ENCODE data around the gene THBS1.

DNA sequence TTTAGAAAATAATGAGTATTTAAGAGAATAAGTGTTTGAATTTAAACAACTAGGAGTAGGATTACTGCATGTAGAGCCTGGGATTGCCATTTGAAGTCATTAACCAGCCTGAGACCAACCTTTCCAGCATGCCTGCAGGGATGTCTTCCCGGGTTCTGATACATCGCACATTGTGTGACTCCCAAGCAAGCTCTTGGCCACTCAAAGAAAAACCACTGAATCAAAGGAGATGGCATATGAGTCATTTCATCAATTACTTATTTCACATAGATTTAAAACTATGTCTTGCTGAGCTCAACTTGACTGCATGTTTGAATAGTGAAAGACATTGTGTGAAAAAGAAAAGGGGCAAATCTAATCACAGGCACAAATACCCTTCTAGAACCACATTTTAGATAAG lies 15.0 kb upstream of the THBS1 start:
- TF ChIP-seq, protein P1, sequence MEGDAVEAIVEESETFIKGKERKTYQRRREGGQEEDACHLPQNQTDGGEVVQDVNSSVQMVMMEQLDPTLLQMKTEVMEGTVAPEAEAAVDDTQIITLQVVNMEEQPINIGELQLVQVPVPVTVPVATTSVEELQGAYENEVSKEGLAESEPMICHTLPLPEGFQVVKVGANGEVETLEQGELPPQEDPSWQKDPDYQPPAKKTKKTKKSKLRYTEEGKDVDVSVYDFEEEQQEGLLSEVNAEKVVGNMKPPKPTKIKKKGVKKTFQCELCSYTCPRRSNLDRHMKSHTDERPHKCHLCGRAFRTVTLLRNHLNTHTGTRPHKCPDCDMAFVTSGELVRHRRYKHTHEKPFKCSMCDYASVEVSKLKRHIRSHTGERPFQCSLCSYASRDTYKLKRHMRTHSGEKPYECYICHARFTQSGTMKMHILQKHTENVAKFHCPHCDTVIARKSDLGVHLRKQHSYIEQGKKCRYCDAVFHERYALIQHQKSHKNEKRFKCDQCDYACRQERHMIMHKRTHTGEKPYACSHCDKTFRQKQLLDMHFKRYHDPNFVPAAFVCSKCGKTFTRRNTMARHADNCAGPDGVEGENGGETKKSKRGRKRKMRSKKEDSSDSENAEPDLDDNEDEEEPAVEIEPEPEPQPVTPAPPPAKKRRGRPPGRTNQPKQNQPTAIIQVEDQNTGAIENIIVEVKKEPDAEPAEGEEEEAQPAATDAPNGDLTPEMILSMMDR (IDR thresholded peaks at IDR 0.05): no peak
- TF ChIP-seq EP300 (IDR thresholded peaks at IDR 0.05) (no peak), POLR2A (IDR thresholded peaks at IDR 0.05) (no peak), POLR2AphosphoS5 (IDR thresholded peaks at IDR 0.05) (no peak)

All from suprapubic skin (tissue), 4 donors.